ENCODE results near the gene DCUN1D4.
A peak's percentile ranks its signal among the peaks of the same experiment; 100 is the strongest.

DCUN1D4 gene

DNA sequence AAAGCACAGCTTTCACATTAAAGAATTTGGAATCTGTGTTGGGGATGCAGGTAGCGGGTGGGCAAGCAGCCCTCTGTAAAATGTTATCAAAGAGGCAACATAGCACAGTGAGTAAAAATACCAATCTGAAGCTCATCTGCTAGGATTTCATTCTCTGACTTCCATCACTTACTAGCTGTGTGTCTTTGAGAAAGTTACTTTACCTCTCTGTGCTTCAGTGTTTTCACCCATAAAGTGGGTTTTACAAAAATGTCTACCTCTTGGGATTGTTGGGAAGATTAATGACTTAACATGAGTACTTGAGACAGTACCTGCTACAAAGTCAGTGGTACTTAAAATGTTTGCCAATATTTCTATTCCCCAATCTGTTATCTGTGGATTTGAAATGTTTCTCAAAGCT is 7.9 kb upstream of the DCUN1D4 start:
- no peak overlapping the region for H3K4me3 ChIP-seq (replicated peaks; ENCODE audit: low read depth, low read length)
- TF ChIP-seq CTCF (IDR thresholded peaks at IDR 0.05; ENCODE audit: low read length, missing control alignments) = no peak
- no peak for DNase-seq (ENCODE audit: low read depth)

DNA sequence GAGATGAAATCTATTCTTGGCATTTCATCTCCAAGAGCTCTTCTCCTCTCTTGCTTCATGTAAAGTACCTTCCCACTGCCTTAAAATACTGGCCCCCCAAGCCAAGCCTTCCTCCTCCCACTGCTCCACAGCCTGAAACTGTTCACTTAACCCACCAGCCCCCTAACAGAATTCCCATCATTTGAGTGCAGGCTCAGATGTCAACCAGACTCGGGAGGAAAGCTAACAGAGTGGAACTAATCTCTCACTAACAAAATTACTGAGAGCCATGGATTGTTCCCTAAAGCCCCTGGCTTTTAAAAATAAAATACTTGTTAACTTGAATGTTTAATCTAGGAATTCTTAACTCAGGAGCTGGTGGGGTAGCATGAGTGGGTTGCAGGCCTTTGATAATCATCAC is 7.1 kb upstream of the DCUN1D4 start:
- H3K4me3 ChIP-seq (replicated peaks; ENCODE audit: low read depth, low read length) = no peak overlapping the region
- DNase-seq (ENCODE audit: low read depth) = no peak
- TF ChIP-seq CTCF (IDR thresholded peaks at IDR 0.05; ENCODE audit: low read length, missing control alignments) = no peak

DNA sequence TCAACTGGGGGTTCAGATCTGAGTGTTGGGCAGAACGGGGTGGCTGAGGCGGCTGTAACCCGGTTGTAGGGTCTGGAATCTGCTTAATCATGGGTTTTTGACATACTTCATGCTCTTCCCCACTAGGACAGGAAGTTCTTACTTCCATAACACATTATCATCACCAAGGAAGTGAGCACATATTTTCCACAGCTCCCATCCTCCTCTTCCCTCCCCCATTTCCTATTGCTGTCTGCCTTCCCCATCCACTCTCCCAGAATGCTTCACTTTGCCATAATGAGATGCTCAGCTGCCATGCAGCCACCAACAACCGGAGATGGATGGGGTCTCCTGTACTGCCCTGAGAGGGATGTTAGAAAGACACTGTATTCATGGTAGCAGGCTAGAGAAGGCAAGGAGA is 6.4 kb upstream of the DCUN1D4 start:
- TF ChIP-seq CTCF (IDR thresholded peaks at IDR 0.05; ENCODE audit: low read length, missing control alignments) = no peak
- DNase-seq (ENCODE audit: low read depth) = peak; percentile 67
- H3K4me3 ChIP-seq (replicated peaks; ENCODE audit: low read depth, low read length) = no peak overlapping the region

- TF ChIP-seq CTCF (IDR thresholded peaks at IDR 0.05; ENCODE audit: low read length, missing control alignments) = no peak
Observed at GRCh38 chr4:51840781-51841180, 2.2 kb upstream of the DCUN1D4 start.

GRCh38 chr4:51842167-51842553 is 793 bp upstream of the DCUN1D4 start:
- peak overlapping the region; percentile 66 for H3K4me3 ChIP-seq (replicated peaks; ENCODE audit: low read depth, low read length)
- no peak for TF ChIP-seq CTCF (IDR thresholded peaks at IDR 0.05; ENCODE audit: low read length, missing control alignments)
- DNase-seq (ENCODE audit: low read depth) = peak; percentile 38

More at GRCh38 chr4:51840781-51841180, 2.2 kb upstream of the DCUN1D4 start:
- H3K4me3 ChIP-seq (replicated peaks; ENCODE audit: low read depth, low read length) = no peak overlapping the region
- no peak for DNase-seq (ENCODE audit: low read depth)

GRCh38 chr4:51843309-51844152 is 578 bp downstream of the DCUN1D4 start:
- TF ChIP-seq CTCF (IDR thresholded peaks at IDR 0.05; ENCODE audit: low read length, missing control alignments) = no peak
- peak overlapping the region; percentile 66 for H3K4me3 ChIP-seq (replicated peaks; ENCODE audit: low read depth, low read length)
- DNase-seq (ENCODE audit: low read depth) = peak; percentile 70
